ENCODE measurements around the gene CHP2.

Gene CHP2

DNA sequence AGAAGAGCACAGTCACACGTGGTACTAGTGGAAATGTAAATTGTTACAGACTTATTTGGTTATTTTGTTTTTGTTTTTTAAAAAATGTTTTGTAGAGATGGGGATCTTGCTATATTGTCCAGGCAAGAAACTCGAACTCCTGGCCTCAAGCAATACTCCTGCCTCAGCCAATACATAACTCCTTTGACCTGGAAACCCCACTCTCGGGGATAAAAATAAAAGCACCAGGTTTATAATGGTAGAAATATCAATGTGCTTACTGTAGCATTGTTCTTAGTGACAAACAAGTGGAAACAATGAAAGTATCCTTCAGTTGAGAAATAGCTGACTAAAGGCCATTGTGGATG, 30.1 kb upstream of the CHP2 start:
- Histone ChIP-seq H3K27ac (ENCODE audit: extremely low read depth, low read depth, low read length) (no peak overlapping the region), H3K9me3 (ENCODE audit: control insufficient read depth, insufficient read depth, low read depth, low read length) (no peaks in the 10 kb centered on the region), H3K36me3 (ENCODE audit: control insufficient read depth in 2 of 2, insufficient read depth in 1 of 2, low read length in 2 of 2) (no peaks in the 10 kb centered on the region), H3K4me3 (ENCODE audit: low read depth, low read length) (no peak overlapping the region), H3K4me1 (ENCODE audit: control insufficient read depth, insufficient read depth, low read length) (no peaks in the 10 kb centered on the region)
- ChIA-PET POLR2A (no interaction called here), CTCF (no interaction called here)
- TF ChIP-seq ZNF843 (tag by site-specific recombination; IDR thresholded peaks at IDR 0.05) (no peak), ZNF16 (tag by site-specific recombination; IDR thresholded peaks at IDR 0.05; ENCODE audit: low read depth) (no peak), ZNF433 (tag by site-specific recombination; IDR thresholded peaks at IDR 0.05; ENCODE audit: low read depth) (no peak), ZFP41 (tag by site-specific recombination; IDR thresholded peaks at IDR 0.05; ENCODE audit: borderline replicate concordance) (no peak), ZNF792 (tag by site-specific recombination; IDR thresholded peaks at IDR 0.05) (no peak), ZNF660 (tag by site-specific recombination; IDR thresholded peaks at IDR 0.05) (no peak), ZNF335 (tag by site-specific recombination; conservative IDR thresholded peaks at IDR 0.05) (no peak), ZNF184 (tag by site-specific recombination; IDR thresholded peaks at IDR 0.05) (no peak), ZNF350 (tag by site-specific recombination; IDR thresholded peaks at IDR 0.05) (no peak), ZBTB17 (tag by site-specific recombination; IDR thresholded peaks at IDR 0.05) (no peak), ZNF354C (tag by site-specific recombination; IDR thresholded peaks at IDR 0.05; ENCODE audit: borderline replicate concordance, low read depth) (no peak), ZNF529 (tag by site-specific recombination; IDR thresholded peaks at IDR 0.05; ENCODE audit: insufficient replicate concordance) (no peak), ZXDB (tag by site-specific recombination; IDR thresholded peaks at IDR 0.05) (no peak), ZNF621 (tag by site-specific recombination; IDR thresholded peaks at IDR 0.05) (no peak), BCL11B (tag by site-specific recombination; IDR thresholded peaks at IDR 0.05; ENCODE audit: low read depth) (no peak), ZNF248 (tag by site-specific recombination; IDR thresholded peaks at IDR 0.05) (no peak)
- TF ChIP-seq, protein P1, sequence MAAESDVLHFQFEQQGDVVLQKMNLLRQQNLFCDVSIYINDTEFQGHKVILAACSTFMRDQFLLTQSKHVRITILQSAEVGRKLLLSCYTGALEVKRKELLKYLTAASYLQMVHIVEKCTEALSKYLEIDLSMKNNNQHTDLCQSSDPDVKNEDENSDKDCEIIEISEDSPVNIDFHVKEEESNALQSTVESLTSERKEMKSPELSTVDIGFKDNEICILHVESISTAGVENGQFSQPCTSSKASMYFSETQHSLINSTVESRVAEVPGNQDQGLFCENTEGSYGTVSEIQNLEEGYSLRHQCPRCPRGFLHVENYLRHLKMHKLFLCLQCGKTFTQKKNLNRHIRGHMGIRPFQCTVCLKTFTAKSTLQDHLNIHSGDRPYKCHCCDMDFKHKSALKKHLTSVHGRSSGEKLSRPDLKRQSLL (tag by site-specific recombination; IDR thresholded peaks at IDR 0.05), result no peak
- TF ChIP-seq, protein P2, sequence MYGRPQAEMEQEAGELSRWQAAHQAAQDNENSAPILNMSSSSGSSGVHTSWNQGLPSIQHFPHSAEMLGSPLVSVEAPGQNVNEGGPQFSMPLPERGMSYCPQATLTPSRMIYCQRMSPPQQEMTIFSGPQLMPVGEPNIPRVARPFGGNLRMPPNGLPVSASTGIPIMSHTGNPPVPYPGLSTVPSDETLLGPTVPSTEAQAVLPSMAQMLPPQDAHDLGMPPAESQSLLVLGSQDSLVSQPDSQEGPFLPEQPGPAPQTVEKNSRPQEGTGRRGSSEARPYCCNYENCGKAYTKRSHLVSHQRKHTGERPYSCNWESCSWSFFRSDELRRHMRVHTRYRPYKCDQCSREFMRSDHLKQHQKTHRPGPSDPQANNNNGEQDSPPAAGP (tag by site-specific recombination; IDR thresholded peaks at IDR 0.05), result no peak
- TF ChIP-seq, protein P3, sequence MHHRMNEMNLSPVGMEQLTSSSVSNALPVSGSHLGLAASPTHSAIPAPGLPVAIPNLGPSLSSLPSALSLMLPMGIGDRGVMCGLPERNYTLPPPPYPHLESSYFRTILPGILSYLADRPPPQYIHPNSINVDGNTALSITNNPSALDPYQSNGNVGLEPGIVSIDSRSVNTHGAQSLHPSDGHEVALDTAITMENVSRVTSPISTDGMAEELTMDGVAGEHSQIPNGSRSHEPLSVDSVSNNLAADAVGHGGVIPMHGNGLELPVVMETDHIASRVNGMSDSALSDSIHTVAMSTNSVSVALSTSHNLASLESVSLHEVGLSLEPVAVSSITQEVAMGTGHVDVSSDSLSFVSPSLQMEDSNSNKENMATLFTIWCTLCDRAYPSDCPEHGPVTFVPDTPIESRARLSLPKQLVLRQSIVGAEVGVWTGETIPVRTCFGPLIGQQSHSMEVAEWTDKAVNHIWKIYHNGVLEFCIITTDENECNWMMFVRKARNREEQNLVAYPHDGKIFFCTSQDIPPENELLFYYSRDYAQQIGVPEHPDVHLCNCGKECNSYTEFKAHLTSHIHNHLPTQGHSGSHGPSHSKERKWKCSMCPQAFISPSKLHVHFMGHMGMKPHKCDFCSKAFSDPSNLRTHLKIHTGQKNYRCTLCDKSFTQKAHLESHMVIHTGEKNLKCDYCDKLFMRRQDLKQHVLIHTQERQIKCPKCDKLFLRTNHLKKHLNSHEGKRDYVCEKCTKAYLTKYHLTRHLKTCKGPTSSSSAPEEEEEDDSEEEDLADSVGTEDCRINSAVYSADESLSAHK (tag by site-specific recombination; IDR thresholded peaks at IDR 0.05), result no peak
- TF ChIP-seq, protein P4, sequence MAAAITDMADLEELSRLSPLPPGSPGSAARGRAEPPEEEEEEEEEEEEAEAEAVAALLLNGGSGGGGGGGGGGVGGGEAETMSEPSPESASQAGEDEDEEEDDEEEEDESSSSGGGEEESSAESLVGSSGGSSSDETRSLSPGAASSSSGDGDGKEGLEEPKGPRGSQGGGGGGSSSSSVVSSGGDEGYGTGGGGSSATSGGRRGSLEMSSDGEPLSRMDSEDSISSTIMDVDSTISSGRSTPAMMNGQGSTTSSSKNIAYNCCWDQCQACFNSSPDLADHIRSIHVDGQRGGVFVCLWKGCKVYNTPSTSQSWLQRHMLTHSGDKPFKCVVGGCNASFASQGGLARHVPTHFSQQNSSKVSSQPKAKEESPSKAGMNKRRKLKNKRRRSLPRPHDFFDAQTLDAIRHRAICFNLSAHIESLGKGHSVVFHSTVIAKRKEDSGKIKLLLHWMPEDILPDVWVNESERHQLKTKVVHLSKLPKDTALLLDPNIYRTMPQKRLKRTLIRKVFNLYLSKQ (tag by site-specific recombination; IDR thresholded peaks at IDR 0.05; ENCODE audit: borderline replicate concordance), result no peak

DNA sequence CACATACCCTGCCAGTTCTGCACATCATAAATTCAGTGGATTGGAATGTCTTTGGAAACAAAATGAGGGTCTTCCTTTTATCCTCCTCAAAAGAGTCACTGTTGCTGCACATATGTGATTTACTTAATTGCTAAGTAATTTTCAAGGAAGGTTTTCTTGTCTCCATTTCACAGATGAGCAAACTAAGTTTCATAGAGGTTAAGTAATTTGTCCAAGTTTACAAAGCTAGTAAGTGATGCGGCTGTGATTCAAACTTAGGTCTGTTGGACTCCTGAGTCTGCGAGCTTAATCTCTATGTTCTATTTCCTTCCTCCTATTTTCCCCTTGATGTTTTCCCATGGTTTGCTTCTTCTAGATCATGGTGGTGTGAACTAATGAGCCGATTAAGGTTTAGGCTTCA, 28.1 kb upstream of the CHP2 start:
- ChIA-PET CTCF (interaction anchor here (0.5 to 1.9 kb wide), 8 partner anchors 17 to 674 kb away, joined by 3 to 5 read pairs (median 4); partner anchors contain the start of gene PLK1), POLR2A (no interaction called here)
- no peaks in the 10 kb centered on the region for H3K36me3 ChIP-seq (ENCODE audit: control insufficient read depth in 2 of 2, insufficient read depth in 1 of 2, low read length in 2 of 2)
- no peak overlapping the region for H3K27ac ChIP-seq (ENCODE audit: extremely low read depth, low read depth, low read length)
- no peaks in the 10 kb centered on the region for H3K9me3 ChIP-seq (ENCODE audit: control insufficient read depth, insufficient read depth, low read depth, low read length)
- H3K4me1 ChIP-seq (ENCODE audit: control insufficient read depth, insufficient read depth, low read length), result no peaks in the 10 kb centered on the region
- H3K4me3 ChIP-seq (ENCODE audit: low read depth, low read length), result no peak overlapping the region
- TF ChIP-seq, protein P5, sequence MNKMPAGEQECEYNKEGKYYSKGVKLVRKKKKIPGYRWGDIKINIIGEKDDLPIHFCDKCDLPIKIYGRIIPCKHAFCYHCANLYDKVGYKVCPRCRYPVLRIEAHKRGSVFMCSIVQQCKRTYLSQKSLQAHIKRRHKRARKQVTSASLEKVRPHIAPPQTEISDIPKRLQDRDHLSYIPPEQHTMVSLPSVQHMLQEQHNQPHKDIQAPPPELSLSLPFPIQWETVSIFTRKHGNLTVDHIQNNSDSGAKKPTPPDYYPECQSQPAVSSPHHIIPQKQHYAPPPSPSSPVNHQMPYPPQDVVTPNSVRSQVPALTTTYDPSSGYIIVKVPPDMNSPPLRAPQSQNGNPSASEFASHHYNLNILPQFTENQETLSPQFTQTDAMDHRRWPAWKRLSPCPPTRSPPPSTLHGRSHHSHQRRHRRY (tag by site-specific recombination; IDR thresholded peaks at IDR 0.05), result no peak
- TF ChIP-seq, protein P6, sequence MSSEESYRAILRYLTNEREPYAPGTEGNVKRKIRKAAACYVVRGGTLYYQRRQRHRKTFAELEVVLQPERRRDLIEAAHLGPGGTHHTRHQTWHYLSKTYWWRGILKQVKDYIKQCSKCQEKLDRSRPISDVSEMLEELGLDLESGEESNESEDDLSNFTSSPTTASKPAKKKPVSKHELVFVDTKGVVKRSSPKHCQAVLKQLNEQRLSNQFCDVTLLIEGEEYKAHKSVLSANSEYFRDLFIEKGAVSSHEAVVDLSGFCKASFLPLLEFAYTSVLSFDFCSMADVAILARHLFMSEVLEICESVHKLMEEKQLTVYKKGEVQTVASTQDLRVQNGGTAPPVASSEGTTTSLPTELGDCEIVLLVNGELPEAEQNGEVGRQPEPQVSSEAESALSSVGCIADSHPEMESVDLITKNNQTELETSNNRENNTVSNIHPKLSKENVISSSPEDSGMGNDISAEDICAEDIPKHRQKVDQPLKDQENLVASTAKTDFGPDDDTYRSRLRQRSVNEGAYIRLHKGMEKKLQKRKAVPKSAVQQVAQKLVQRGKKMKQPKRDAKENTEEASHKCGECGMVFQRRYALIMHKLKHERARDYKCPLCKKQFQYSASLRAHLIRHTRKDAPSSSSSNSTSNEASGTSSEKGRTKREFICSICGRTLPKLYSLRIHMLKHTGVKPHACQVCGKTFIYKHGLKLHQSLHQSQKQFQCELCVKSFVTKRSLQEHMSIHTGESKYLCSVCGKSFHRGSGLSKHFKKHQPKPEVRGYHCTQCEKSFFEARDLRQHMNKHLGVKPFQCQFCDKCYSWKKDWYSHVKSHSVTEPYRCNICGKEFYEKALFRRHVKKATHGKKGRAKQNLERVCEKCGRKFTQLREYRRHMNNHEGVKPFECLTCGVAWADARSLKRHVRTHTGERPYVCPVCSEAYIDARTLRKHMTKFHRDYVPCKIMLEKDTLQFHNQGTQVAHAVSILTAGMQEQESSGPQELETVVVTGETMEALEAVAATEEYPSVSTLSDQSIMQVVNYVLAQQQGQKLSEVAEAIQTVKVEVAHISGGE (tag by site-specific recombination; conservative IDR thresholded peaks at IDR 0.05; ENCODE audit: low read depth), result no peak
- no peak for TF ChIP-seq REPIN1 (tag by site-specific recombination; IDR thresholded peaks at IDR 0.05; ENCODE audit: low read depth)
- no peak for TF ChIP-seq ZNF391 (tag by site-specific recombination; IDR thresholded peaks at IDR 0.05; ENCODE audit: borderline replicate concordance, low read depth)

Data from HEK293 (cell line).